Fibroblast of the aortic adventitia (primary cell): ENCODE results near the gene GSTM2. TPM values are rescaled to one million over a fixed set of nuclear protein-coding genes. Genes with fewer than 3 reads are reported as not detected.

ENCODE experiments used
- DNase-seq: peaks from one replicate; pipeline ENCODE4 v3.0.0-alpha.2; 2010; ENCODE audit warnings: low read depth
- H3K4me3 ChIP-seq: 2 replicates; pipeline ENCODE4 v1.5.1; 2011; ENCODE audit warnings: low read depth, mild to moderate bottlenecking, control low read depth, low read length, moderate library complexity
- CTCF ChIP-seq: IDR thresholded peaks from 2 replicates; pipeline ENCODE4 v1.5.1; 2011; ENCODE audit warnings: mild to moderate bottlenecking, low read length, control low read depth, inconsistent platforms; ENCODE audit not compliant: insufficient read depth
- total RNA-seq: library from RNA; depleted of rRNA; stranded (reverse); fragments of >200 nt; gene quantifications from 2 replicates; pipeline ENCODE4 v1.2.3, GENCODE V29; 2012; ENCODE audit warnings: low replicate concordance

The GSTM2 gene
- total RNA-seq, 1 donor: 27.7 TPM

DNA sequence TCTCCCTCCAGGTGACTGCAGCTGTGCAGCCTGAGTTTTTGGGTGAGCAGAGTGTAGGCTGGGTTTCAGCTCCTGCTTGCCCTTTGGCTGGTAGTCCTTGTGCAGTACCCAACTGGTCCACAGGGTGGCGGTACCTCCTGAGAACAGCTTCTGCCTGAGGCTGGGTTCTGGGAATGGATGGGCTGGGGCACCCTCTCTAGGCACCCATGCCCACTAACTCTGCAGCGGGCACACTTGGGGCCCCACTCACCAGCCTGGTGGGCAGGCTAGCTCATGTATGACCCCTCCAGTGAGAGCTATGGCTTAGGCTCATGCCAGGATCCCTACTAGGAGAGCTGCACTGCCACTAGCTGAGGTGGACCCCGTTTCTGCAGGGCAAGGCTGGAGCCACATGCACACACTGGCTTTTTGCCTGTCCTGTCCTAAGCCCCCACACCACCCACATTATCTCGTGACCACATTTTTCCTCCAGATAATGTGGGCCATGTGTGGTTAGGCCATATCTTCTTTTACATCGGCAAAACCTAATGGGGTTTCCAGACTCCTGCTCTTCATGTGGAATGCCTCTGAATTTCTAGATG is 27.5 kb upstream of the GSTM2 start:
- peak; percentile 73 for DNase-seq
- peak; percentile 99 for TF ChIP-seq CTCF

GRCh38 chr1:109641078-109641740 is 26.6 kb upstream of the GSTM2 start:
- TF ChIP-seq CTCF: no peak
- DNase-seq: no peak
- H3K4me3 ChIP-seq: no peak overlapping the region

More for the DNA sequence above, 27.5 kb upstream of the GSTM2 start:
- H3K4me3 ChIP-seq: no peak overlapping the region

GRCh38 chr1:109641861-109642260 is 26.0 kb upstream of the GSTM2 start:
- no peak overlapping the region for H3K4me3 ChIP-seq
- DNase-seq: no peak
- TF ChIP-seq CTCF: no peak

DNA sequence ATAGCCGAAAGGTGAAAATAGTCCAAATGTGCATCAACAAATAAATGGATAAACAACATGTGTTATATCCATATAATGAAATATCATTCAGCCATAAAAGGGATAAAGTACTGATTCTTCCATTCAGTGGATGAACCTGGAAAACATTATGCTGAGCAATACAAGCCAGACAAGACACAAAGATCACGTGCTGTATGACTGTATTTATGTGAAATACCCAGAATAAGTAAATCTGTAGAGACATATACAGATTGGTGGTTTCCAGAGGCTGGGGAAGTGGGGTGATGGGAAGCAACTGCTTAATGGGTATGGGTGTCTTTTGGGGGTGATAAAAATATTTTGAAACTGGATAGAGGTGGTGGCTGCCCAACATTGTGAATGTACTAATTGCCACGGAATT is 25.2 kb upstream of the GSTM2 start:
- no peak for DNase-seq
- no peak for TF ChIP-seq CTCF
- no peak overlapping the region for H3K4me3 ChIP-seq

DNA sequence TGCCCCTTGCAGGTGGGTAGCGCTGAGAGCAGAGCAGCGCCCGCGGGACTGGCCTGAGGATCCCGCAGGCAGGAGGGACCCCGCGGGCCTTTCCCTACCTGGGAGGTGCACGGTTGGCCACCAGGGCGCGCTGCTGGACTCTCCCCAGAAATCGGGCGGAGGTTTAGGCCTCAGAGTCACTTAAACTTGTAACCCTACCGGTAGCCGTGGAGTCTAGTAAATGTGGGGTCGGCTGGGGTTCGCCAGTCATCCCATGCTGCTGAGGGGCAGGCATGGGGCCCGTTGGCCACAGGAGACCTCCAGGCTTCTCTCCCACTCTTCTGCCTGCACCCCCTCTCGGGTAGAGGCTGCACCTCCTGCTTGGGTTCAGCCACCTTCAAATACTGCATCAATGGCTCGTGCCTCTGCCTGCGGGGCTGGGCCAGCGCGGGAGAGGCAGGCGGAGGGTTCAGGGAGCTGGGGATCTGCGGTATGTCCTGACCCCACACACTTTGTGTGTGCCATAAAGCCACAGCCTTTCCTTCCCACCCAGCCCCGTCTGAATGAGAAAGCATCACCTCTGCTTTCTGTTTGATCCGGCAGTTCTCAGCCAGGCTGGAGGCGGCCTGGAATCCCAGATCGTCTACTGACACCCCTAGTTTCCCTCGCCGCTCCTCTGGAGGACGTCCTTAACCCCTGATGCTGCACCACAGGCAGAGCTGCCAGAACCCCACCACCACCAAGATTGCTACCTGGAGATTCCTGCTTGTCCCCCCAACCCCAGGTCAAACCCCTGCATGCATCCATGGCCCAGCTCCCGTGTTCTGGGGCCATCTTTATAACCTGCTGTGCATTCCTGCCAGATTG is 24.2 kb upstream of the GSTM2 start:
- TF ChIP-seq CTCF: peak; percentile 90
- H3K4me3 ChIP-seq: no peak overlapping the region
- DNase-seq: peak; percentile 73

- no peak for DNase-seq
- H3K4me3 ChIP-seq: no peak overlapping the region
- no peak for TF ChIP-seq CTCF
Measured at GRCh38 chr1:109644670-109645069, 23.2 kb upstream of the GSTM2 start.
